H1 (cell line): Measurements from ENCODE around the gene MIS18BP1. TPM values are rescaled to one million over a fixed set of nuclear protein-coding genes. Genes with fewer than 3 reads are reported as not detected.

ENCODE experiments used
- CTCF ChIA-PET: fragments of 300-600 bp; sonication (Branson Sonifier 250); formaldehyde crosslinking; loops from one replicate; lab custom pipeline; 2021; ENCODE audit not compliant: partially characterized antibody; lab: Charles Lee
- POLR2A ChIA-PET: fragments of 300-600 bp; sonication (Branson Sonifier 250); formaldehyde crosslinking; loops from one replicate; lab custom pipeline; 2021; ENCODE audit warnings: inconsistent platforms; ENCODE audit not compliant: partially characterized antibody; lab: Charles Lee
- DNase-seq, 2 experiments: peaks; one replicate each; pipeline versions ENCODE4 v3.0.0 to v3.0.0-alpha.2; 2010 to 2022; ENCODE audit warnings: low spot score in 2 of 2, low read depth in 1 of 2, mixed read lengths in 1 of 2
- FAIRE-seq: peaks from 2 replicates; lab custom pipeline; 2011; peaks lifted over from hg19 to GRCh38; lab: Jason Lieb, UNC
- H2AFZ ChIP-seq: 2 replicates; pipeline ENCODE4 v1.8.1; 2012; ENCODE audit warnings: low read length, inconsistent platforms
- H2AK5ac ChIP-seq: 2 replicates; pipeline ENCODE4 v1.6.1; 2013; ENCODE audit warnings: low read depth, low read length
- H2BK120ac ChIP-seq: replicated peaks from 2 replicates; pipeline ENCODE3; 2013; ENCODE audit warnings: low read depth, low read length, inconsistent platforms
- H2BK12ac ChIP-seq: 2 replicates; pipeline ENCODE4 v1.6.1; 2013; ENCODE audit warnings: low read depth, low read length
- H2BK15ac ChIP-seq: 2 replicates; pipeline ENCODE4 v1.6.1; 2013; ENCODE audit warnings: low read length
- H2BK20ac ChIP-seq: 2 replicates; pipeline ENCODE4 v1.6.1; 2013; ENCODE audit warnings: low read length
- H2BK5ac ChIP-seq: 2 replicates; pipeline ENCODE4 v1.6.1; 2013; ENCODE audit warnings: low read depth, low read length
- H3K14ac ChIP-seq: 2 replicates; pipeline ENCODE4 v1.6.1; 2013; ENCODE audit warnings: inconsistent platforms; ENCODE audit not compliant: insufficient read length
- H3K18ac ChIP-seq: 2 replicates; pipeline ENCODE4 v1.6.1; 2013; ENCODE audit warnings: low read length; ENCODE audit errors: extremely low read depth
- H3K23ac ChIP-seq: 2 replicates; pipeline ENCODE4 v1.6.1; 2013; ENCODE audit warnings: inconsistent platforms; ENCODE audit not compliant: insufficient read length
- H3K23me2 ChIP-seq: 2 replicates; pipeline ENCODE4 v1.6.1; 2013; ENCODE audit warnings: low read depth, low read length
- H3K27ac ChIP-seq: 2 replicates; pipeline ENCODE4 v1.6.1; 2011; ENCODE audit warnings: low read depth, low read length, inconsistent platforms
- H3K27me3 ChIP-seq, 4 experiments: replicated peaks in 1 of 4; 1 replicate in 1 of 4; 2 replicates in 3 of 4; pipeline versions ENCODE4 v1.6.1 to v1.8.1; 2011 to 2013; ENCODE audit warnings: low read length in 3 of 4, mild to moderate bottlenecking in 3 of 4, inconsistent platforms in 2 of 4, mixed read lengths in 2 of 4, moderate library complexity in 1 of 4; ENCODE audit not compliant: control insufficient read depth in 3 of 4, insufficient read depth in 3 of 4; ENCODE audit errors: extremely low read depth in 1 of 4
- H3K36me3 ChIP-seq, 4 experiments: 2 replicates each; pipeline versions ENCODE4 v1.6.1 to v1.8.1; 2011 to 2013; ENCODE audit warnings: mild to moderate bottlenecking in 4 of 4, low read length in 3 of 4, moderate library complexity in 2 of 4, control low read depth in 1 of 4, inconsistent platforms in 1 of 4; ENCODE audit not compliant: insufficient read depth in 4 of 4, control insufficient read depth in 2 of 4
- H3K4ac ChIP-seq: replicated peaks from 2 replicates; pipeline ENCODE3; 2013; ENCODE audit warnings: low read length, low read depth, mixed read lengths, inconsistent platforms; ENCODE audit not compliant: insufficient read length
- H3K4me1 ChIP-seq, 4 experiments: replicated peaks in 1 of 4; 1 replicate in 1 of 4; 2 replicates in 3 of 4; pipeline versions ENCODE4 v1.6.1 to v1.8.1; 2011 to 2013; ENCODE audit warnings: low read length in 3 of 4, inconsistent platforms in 2 of 4, mixed read lengths in 1 of 4; ENCODE audit not compliant: insufficient read depth in 4 of 4, control insufficient read depth in 3 of 4
- H3K4me2 ChIP-seq, 2 experiments: 2 replicates each; pipeline versions ENCODE4 v1.6.1 to v1.8.1; 2011 to 2013; ENCODE audit warnings: low read depth in 2 of 2, low read length in 2 of 2, control low read depth in 1 of 2, inconsistent platforms in 1 of 2, mild to moderate bottlenecking in 1 of 2; ENCODE audit not compliant: insufficient read depth in 1 of 2
- H3K4me3 ChIP-seq, 4 experiments: fragments of 200-600, 300-600 bp in 1 of 4; sonication (generic), shearing (Covaris generic), sonication (Bioruptor Twin) in 1 of 4; 2 replicates each; pipeline versions ENCODE4 v1.5.1 to v1.8.1; 2011 to 2016; ENCODE audit warnings: low read length in 4 of 4, low read depth in 3 of 4, control low read depth in 2 of 4, inconsistent platforms in 2 of 4, mild to moderate bottlenecking in 2 of 4, mixed read lengths in 1 of 4, moderate library complexity in 1 of 4; ENCODE audit not compliant: insufficient read depth in 2 of 4; ENCODE audit errors: extremely low read depth in 1 of 4
- H3K56ac ChIP-seq: replicated peaks from 2 replicates; pipeline ENCODE3; 2013; ENCODE audit warnings: low read depth, mild to moderate bottlenecking, mixed read lengths, low read length, inconsistent platforms; ENCODE audit not compliant: insufficient read length
- H3K79me1 ChIP-seq: 2 replicates; pipeline ENCODE4 v1.6.1; 2013; ENCODE audit warnings: low read depth, low read length, control low read depth
- H3K79me2 ChIP-seq, 2 experiments: 2 replicates each; pipeline versions ENCODE4 v1.6.1 to v1.8.1; 2012 to 2013; ENCODE audit warnings: low read length in 2 of 2, mild to moderate bottlenecking in 2 of 2, inconsistent platforms in 1 of 2; ENCODE audit not compliant: insufficient read depth in 2 of 2, control insufficient read depth in 1 of 2
- H3K9ac ChIP-seq, 4 experiments: replicated peaks in 1 of 4; 1 replicate in 1 of 4; 2 replicates in 3 of 4; pipeline versions ENCODE4 v1.6.1 to v1.8.1; 2011 to 2013; ENCODE audit warnings: low read depth in 3 of 4, low read length in 3 of 4, control low read depth in 2 of 4, mild to moderate bottlenecking in 2 of 4, moderate library complexity in 2 of 4, inconsistent platforms in 1 of 4; ENCODE audit errors: extremely low read depth in 1 of 4
- H3K9me3 ChIP-seq, 2 experiments: 2 replicates each; pipeline versions ENCODE4 v1.6.1 to v1.8.1; 2012 to 2013; ENCODE audit warnings: mild to moderate bottlenecking in 2 of 2, moderate library complexity in 2 of 2, control low read depth in 1 of 2, inconsistent platforms in 1 of 2, low read depth in 1 of 2, low read length in 1 of 2, mixed read lengths in 1 of 2; ENCODE audit not compliant: insufficient read depth in 2 of 2
- H4K20me1 ChIP-seq, 2 experiments: replicated peaks in 1 of 2; 2 replicates each; pipeline versions ENCODE3 to v1.8.1; 2011 to 2013; ENCODE audit warnings: inconsistent platforms in 2 of 2, low read length in 2 of 2, mild to moderate bottlenecking in 1 of 2; ENCODE audit not compliant: insufficient read depth in 2 of 2, control insufficient read depth in 1 of 2
- H4K5ac ChIP-seq: 2 replicates; pipeline ENCODE4 v1.6.1; 2013; ENCODE audit warnings: low read length, low read depth, mixed read lengths, inconsistent platforms; ENCODE audit not compliant: insufficient read length
- H4K8ac ChIP-seq: 2 replicates; pipeline ENCODE4 v1.8.0; 2013; ENCODE audit warnings: mild to moderate bottlenecking, moderate library complexity, low read length, inconsistent platforms; ENCODE audit not compliant: insufficient read depth; ENCODE audit errors: extremely low read depth
- H4K91ac ChIP-seq: replicated peaks from 2 replicates; pipeline ENCODE3; 2013; ENCODE audit warnings: low read length, mixed read lengths, inconsistent platforms; ENCODE audit not compliant: insufficient read length
- CBX8 ChIP-seq: fragments of 300-800, 300-1000 bp; sonication (generic); IDR thresholded peaks from 2 replicates; pipeline ENCODE4 v1.7.1; 2016; ENCODE audit warnings: low read depth, low read length, borderline replicate concordance
- CTBP2 ChIP-seq: IDR thresholded peaks from 2 replicates; pipeline ENCODE4 v1.7.0; 2011; ENCODE audit warnings: borderline replicate concordance, mild to moderate bottlenecking, moderate library complexity, mixed read lengths, low read length; ENCODE audit not compliant: insufficient read depth, insufficient read length
- CTCF ChIP-seq, 3 experiments: IDR thresholded peaks; 1 replicate in 2 of 3; 2 replicates in 1 of 3; pipeline versions ENCODE4 v1.5.1 to v1.6.1; 2011; ENCODE audit warnings: low read length in 3 of 3, mild to moderate bottlenecking in 3 of 3, inconsistent platforms in 2 of 3, low read depth in 1 of 3, moderate library complexity in 1 of 3; ENCODE audit not compliant: insufficient read depth in 1 of 3; ENCODE audit errors: control extremely low read depth in 1 of 3
- EGR1 ChIP-seq: IDR thresholded peaks from 2 replicates; pipeline ENCODE4 v1.6.1; 2011; ENCODE audit warnings: low read depth, low read length, borderline replicate concordance
- KDM5A ChIP-seq: fragments of 200-600 bp; IDR thresholded peaks from 2 replicates; pipeline ENCODE4 v1.7.1; 2012; ENCODE audit warnings: mild to moderate bottlenecking, low read length, inconsistent platforms, mixed read lengths
- POLR2A ChIP-seq, 2 experiments: IDR thresholded peaks; 1 replicate in 1 of 2; 2 replicates in 1 of 2; pipeline ENCODE4 v1.6.1; 2011; ENCODE audit warnings: low read depth in 2 of 2, low read length in 2 of 2, mild to moderate bottlenecking in 2 of 2; ENCODE audit errors: control extremely low read depth in 1 of 2
- RFX5 ChIP-seq: IDR thresholded peaks from 2 replicates; pipeline ENCODE4 v1.6.1; 2011; ENCODE audit warnings: low read depth, low read length, improper control_type of control experiment, borderline replicate concordance
- RXRA ChIP-seq: IDR thresholded peaks from 2 replicates; pipeline ENCODE4 v1.6.1; 2011; ENCODE audit warnings: low read depth, mild to moderate bottlenecking, low read length, moderate library complexity; ENCODE audit not compliant: insufficient read depth
- SP2 ChIP-seq: IDR thresholded peaks from 2 replicates; pipeline ENCODE4 v1.6.1; 2012; ENCODE audit warnings: mild to moderate bottlenecking, low read length, inconsistent platforms
- SP4 ChIP-seq: IDR thresholded peaks from 2 replicates; pipeline ENCODE4 v1.6.1; 2012; ENCODE audit warnings: low read length, inconsistent platforms
- TBP ChIP-seq: IDR thresholded peaks from 2 replicates; pipeline ENCODE4 v1.6.1; 2011; ENCODE audit warnings: low read depth, low read length, improper control_type of control experiment
- ZNF274 ChIP-seq: IDR thresholded peaks from 2 replicates; pipeline ENCODE4 v1.7.0; 2012; ENCODE audit warnings: low read length, borderline replicate concordance; ENCODE audit errors: extremely low read depth
- WGBS, 2 experiments: shearing (Covaris generic) in 1 of 2; methylation state at CpG; one replicate each; pipeline versions ENCODE4 v1.1.6 to v1.1.7; 2013 to 2015; ENCODE audit warnings: low lambda C conversion rate in 2 of 2, mixed read lengths in 2 of 2, inconsistent platforms in 1 of 2, low coverage in 1 of 2, missing lambda C conversion rate in 1 of 2; ENCODE audit not compliant: insufficient replicate concordance in 2 of 2, insufficient coverage in 1 of 2, insufficient read length in 1 of 2; ENCODE audit errors: extremely low coverage in 1 of 2, missing lambda C conversion rate in 1 of 2; 5-methylcytosine and 5-hydroxymethylcytosine counted together
- polyA plus RNA-seq, 7 experiments: library from polyadenylated mRNA; depleted of rRNA in 3 of 7; stranded (reverse) in 5 of 7; unstranded in 2 of 7; fragments of >200 nt in 5 of 7; fragments of 200-250 nt in 2 of 7; gene quantifications; 1 replicate in 5 of 7; 2 replicates in 1 of 7; 4 replicates in 1 of 7; pipeline versions ENCODE4 v1.2.1 to v1.2.3, GENCODE V29; 2011 to 2013; ENCODE audit warnings: missing spikeins in 2 of 7, mixed read lengths in 2 of 7
- total RNA-seq: library from RNA; stranded (reverse); fragmentation: NEBNext Ultra II Directional; extraction: Animal tissue kit (Norgen Biotek cat#: 25700); gene quantifications from 2 replicates; pipeline ENCODE4 v1.2.1, GENCODE V29; 2021

Gene MIS18BP1
- total and polyA plus RNA-seq, 2 of the 8 experiments (the other 6 are each of a cell fraction or from before 2014, with no cell fraction given) = 12.8 to 80.5 TPM

DNA sequence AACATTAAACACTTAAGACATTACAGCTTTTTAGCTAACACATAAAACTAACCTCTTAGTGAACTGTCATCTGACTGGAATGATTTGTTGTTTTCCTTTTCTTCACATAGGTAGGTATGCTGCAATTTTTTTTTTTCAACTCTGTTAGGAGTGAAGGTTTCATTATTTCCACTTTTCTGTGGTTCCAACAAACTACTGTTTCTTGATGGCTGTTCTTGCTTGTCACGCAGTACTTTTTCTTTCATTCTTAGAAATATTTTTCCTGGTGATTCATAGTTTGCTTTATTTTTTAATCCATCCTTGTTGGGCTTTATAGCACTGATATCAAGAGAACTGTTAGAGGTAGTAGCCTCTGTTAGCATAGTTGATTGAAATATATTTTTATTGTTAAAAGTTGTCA is 6.3 kb downstream of the MIS18BP1 start:
- Histone ChIP-seq H3K4me3 (no peak overlapping the region), H2AFZ (no peak overlapping the region), H3K27me3 (no peaks in the 10 kb centered on the region), H4K20me1 (peaks cover 5 to 6% of the 10 kb centered on the region in 2 experiments), H4K91ac (no peak overlapping the region), H4K8ac (no peak overlapping the region), H3K14ac (no peak overlapping the region), H4K5ac (no peak overlapping the region), H3K79me1 (peaks cover 7% of the 10 kb centered on the region), H2BK20ac (no peak overlapping the region), H3K4ac (no peak overlapping the region), H2AK5ac (no peak overlapping the region), H3K4me2 (no peak overlapping the region), H3K18ac (no peak overlapping the region), H2BK15ac (no peak overlapping the region), H3K36me3 (peaks cover 0 to 4% (median 0%) of the 10 kb centered on the region in 4 experiments; a peak in 1 of 8 replicates), H3K9me3 (no peaks in the 10 kb centered on the region), H3K27ac (no peak overlapping the region), H3K79me2 (peaks cover 42 to 100% of the 10 kb centered on the region in 2 experiments), H3K9ac (no peak overlapping the region), H2BK12ac (no peak overlapping the region), H3K23me2 (no peaks in the 10 kb centered on the region), H3K4me1 (peaks cover 0 to 3% (median 0%) of the 10 kb centered on the region in 4 experiments; a peak in 2 of 7 replicates), H2BK120ac (no peak overlapping the region), H2BK5ac (no peak overlapping the region), H3K56ac (no peak overlapping the region), H3K23ac (no peak overlapping the region)
- FAIRE-seq (no peak), DNase-seq (no peak)
- ChIA-PET CTCF (interaction anchor here (0.7 to 1.0 kb wide), 2 partner anchors 24 to 54 kb away, joined by 3 read pairs; no protein-coding TSS in a partner anchor), POLR2A (interaction anchor here (1.0 kb wide), 1 partner anchor 22 kb away, joined by 4 read pairs; no protein-coding TSS in a partner anchor)
- 88% methylated on average over 1 of the region's 1 CpG; no CpG with 5 or more reads in 1 of the 2 experiments for WGBS, 2 experiments
- no peak for TF ChIP-seq RXRA
- TF ChIP-seq KDM5A = no peak
- TF ChIP-seq CTBP2 = no peak
- no peak for TF ChIP-seq EGR1
- TF ChIP-seq SP2 = no peak
- TF ChIP-seq CBX8 = no peak
- TF ChIP-seq CTCF (IDR thresholded peaks at IDR 0.05; ENCODE audit: control extremely low read depth in 1 of 3, insufficient read depth in 1 of 3, low read depth in 1 of 3, low read length in 3 of 3) = no peak
- no peak for TF ChIP-seq SP4
- TF ChIP-seq RFX5 = no peak
- TF ChIP-seq TBP = no peak
- TF ChIP-seq POLR2A (IDR thresholded peaks at IDR 0.05; ENCODE audit: control extremely low read depth in 1 of 2, low read depth in 2 of 2, low read length in 2 of 2) = no peak
- no peak for TF ChIP-seq ZNF274
